OCI-LY3 (cell line): ENCODE data around the gene PABPC1L.

Experiments
- CTCF ChIP-seq: fragments of 200-600, 300-600 bp; sonication (generic); IDR thresholded peaks from 2 replicates; pipeline ENCODE4 v1.5.1; 2014; ENCODE audit warnings: antibody characterized with exemption, low read length, low read depth
- EZH2phosphoT487 ChIP-seq: fragments of 200-600 bp; shearing (Covaris generic); IDR thresholded peaks from 2 replicates; pipeline ENCODE4 v1.6.1; 2018; ENCODE audit warnings: antibody characterized with exemption, mixed run types, low read depth

- TF ChIP-seq CTCF (no peak), EZH2phosphoT487 (no peak)
These were observed 7.9 kb upstream of the PABPC1L start for GRCh38 chr20:44901974-44902373.
